Peyer's patch (tissue), 4 donors: ENCODE measurements around the gene TGFBR2.

Experiments
- CTCF ChIP-seq, 6 experiments: fragments of 450-650 bp in 4 of 6; fragments of 200-600 bp in 2 of 6; sonication (generic) in 1 of 6; IDR thresholded peaks; one replicate each; pipeline ENCODE4 v1.5.1; 2017 to 2019; ENCODE audit warnings: antibody characterized with exemption in 6 of 6, mild to moderate bottlenecking in 3 of 6, moderate library complexity in 1 of 6
- POLR2A ChIP-seq, 2 donors: fragments of 450-650 bp; IDR thresholded peaks; one replicate each; pipeline ENCODE4 v1.5.1; 2017; ENCODE audit warnings: antibody characterized with exemption in 2 of 2, mild to moderate bottlenecking in 2 of 2, moderate library complexity in 2 of 2

GRCh38 chr3:30576946-30577345 lies 29.5 kb upstream of the TGFBR2 start:
- TF ChIP-seq CTCF (IDR thresholded peaks at IDR 0.05), result no peak
- TF ChIP-seq POLR2A (IDR thresholded peaks at IDR 0.05), result no peak
